ENCODE data around the gene P2RX3. TPM values are rescaled to one million over a fixed set of nuclear protein-coding genes. Genes with fewer than 3 reads are reported as not detected.

P2RX3 gene
- total RNA-seq, 2 experiments from 2014 or later, result not detected

DNA sequence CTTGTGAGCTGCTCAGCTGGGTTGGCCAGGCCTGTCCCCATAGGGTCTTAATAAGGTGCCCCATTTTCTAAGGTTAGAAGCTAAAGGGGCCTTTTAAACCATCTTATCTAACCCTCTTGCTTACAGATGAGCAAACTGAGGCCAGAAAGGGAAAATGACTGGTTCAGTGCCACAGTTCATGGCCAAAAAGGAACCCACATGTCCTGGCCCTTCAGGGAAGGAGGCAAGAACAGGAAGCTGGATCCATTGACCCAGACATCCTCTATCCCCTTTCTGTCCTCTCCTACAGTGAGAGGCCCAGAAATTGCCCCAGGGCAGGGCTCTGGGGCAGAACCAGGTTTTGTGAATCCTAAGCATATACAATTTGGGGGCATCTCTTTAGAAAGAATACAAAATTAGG is 32.8 kb downstream of the P2RX3 start:
- H3K36me3 Mint-ChIP-seq (ENCODE audit: low read depth), result no peaks in the 10 kb centered on the region
- ATAC-seq (no peak), DNase-seq (no peak)
- ChIA-PET CTCF (no interaction called here), POLR2A (no interaction called here)
- no peaks in the 10 kb centered on the region for H3K27me3 Mint-ChIP-seq (ENCODE audit: low read depth)
- no peaks in the 10 kb centered on the region for H3K9me3 Mint-ChIP-seq (ENCODE audit: insufficient read depth)
- H3K4me3 Mint-ChIP-seq, result no peak overlapping the region
- H3K27ac Mint-ChIP-seq, result no peak overlapping the region
- H3K4me1 Mint-ChIP-seq (ENCODE audit: low read depth), result no peaks in the 10 kb centered on the region

- Mint-ChIP-seq H3K27ac (no peak overlapping the region), H3K9me3 (ENCODE audit: insufficient read depth) (no peaks in the 10 kb centered on the region), H3K4me3 (no peak overlapping the region), H3K27me3 (ENCODE audit: low read depth) (peaks cover 3% of the 10 kb centered on the region), H3K36me3 (ENCODE audit: low read depth) (no peaks in the 10 kb centered on the region), H3K4me1 (ENCODE audit: low read depth) (no peaks in the 10 kb centered on the region)
- no peak for DNase-seq
- POLR2A ChIA-PET, result no interaction called here
- no peak for ATAC-seq
- CTCF ChIA-PET, result interaction anchor here (1.1 kb wide), 1 partner anchor 120 kb away, joined by 3 read pairs; no protein-coding TSS in a partner anchor
Measured at GRCh38 chr11:57373146-57373545, 35.0 kb downstream of the P2RX3 start.

- CTCF ChIA-PET, result no interaction called here
- Mint-ChIP-seq H3K27ac (no peak overlapping the region), H3K9me3 (ENCODE audit: insufficient read depth) (no peaks in the 10 kb centered on the region), H3K27me3 (ENCODE audit: low read depth) (peaks cover 3% of the 10 kb centered on the region), H3K4me1 (ENCODE audit: low read depth) (no peaks in the 10 kb centered on the region), H3K36me3 (ENCODE audit: low read depth) (no peaks in the 10 kb centered on the region), H3K4me3 (no peak overlapping the region)
- POLR2A ChIA-PET, result no interaction called here
- DNase-seq (no peak), ATAC-seq (no peak)
Measured at GRCh38 chr11:57374966-57375365, 36.8 kb downstream of the P2RX3 start.

DNA sequence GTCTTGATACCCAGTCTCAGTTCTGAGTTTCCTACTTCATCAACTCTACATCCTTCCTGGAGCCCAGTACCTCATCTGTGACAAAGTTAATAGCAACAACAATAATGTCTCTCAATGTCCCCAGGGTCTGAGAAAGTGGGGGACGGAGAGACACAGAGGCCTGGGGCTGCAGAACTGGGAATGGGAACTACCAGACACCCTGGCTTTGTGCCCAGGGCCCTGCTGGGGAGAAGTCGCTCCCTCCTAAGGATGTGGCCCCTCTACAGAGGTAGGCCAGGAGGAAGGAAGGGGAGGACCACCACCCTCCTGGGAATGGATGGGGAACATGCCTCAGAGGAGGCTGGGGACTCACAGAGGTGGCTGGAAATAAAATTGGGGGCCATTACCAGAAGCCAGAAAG is 37.3 kb downstream of the P2RX3 start:
- Mint-ChIP-seq H3K4me1 (ENCODE audit: low read depth) (no peaks in the 10 kb centered on the region), H3K27ac (no peak overlapping the region), H3K27me3 (ENCODE audit: low read depth) (peaks cover 5% of the 10 kb centered on the region), H3K9me3 (ENCODE audit: insufficient read depth) (no peaks in the 10 kb centered on the region), H3K4me3 (no peak overlapping the region), H3K36me3 (ENCODE audit: low read depth) (no peaks in the 10 kb centered on the region)
- no peak for ATAC-seq
- ChIA-PET POLR2A (no interaction called here), CTCF (no interaction called here)
- DNase-seq, result no peak

- no peaks in the 10 kb centered on the region for H3K9me3 Mint-ChIP-seq (ENCODE audit: insufficient read depth)
- H3K4me1 Mint-ChIP-seq (ENCODE audit: low read depth), result no peaks in the 10 kb centered on the region
- ChIA-PET CTCF (no interaction called here), POLR2A (interaction anchor here (0.7 kb wide), 1 partner anchor 268 kb away, joined by 3 read pairs; no protein-coding TSS in a partner anchor)
- peaks cover 5% of the 10 kb centered on the region for H3K27me3 Mint-ChIP-seq (ENCODE audit: low read depth)
- DNase-seq (no peak), ATAC-seq (no peak)
- no peak overlapping the region for H3K4me3 Mint-ChIP-seq
- no peak overlapping the region for H3K27ac Mint-ChIP-seq
- H3K36me3 Mint-ChIP-seq (ENCODE audit: low read depth), result no peaks in the 10 kb centered on the region
Measured at GRCh38 chr11:57376095-57377090, 38.2 kb downstream of the P2RX3 start.

DNA sequence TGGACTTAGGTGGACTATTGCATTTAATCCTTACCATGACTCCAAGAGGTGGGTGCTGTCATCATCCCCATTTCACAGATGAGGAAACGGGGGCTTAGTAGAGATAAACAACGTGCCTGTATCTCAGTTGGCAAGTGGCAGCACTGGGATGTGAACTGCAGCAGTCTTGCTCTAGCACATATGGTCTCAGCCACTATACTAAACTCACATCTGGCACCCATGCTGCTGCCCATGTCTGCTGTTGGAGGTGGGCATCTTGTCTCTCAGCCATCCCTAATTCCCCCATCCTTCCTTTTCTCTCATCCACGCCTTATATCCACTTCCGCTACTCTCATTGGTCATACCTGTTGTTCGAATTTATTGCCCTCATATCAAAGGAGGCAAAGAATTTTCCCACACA is 39.0 kb downstream of the P2RX3 start:
- H3K36me3 Mint-ChIP-seq (ENCODE audit: low read depth), result no peaks in the 10 kb centered on the region
- no peak for ATAC-seq
- CTCF ChIA-PET, result no interaction called here
- no peak overlapping the region for H3K27ac Mint-ChIP-seq
- no peaks in the 10 kb centered on the region for H3K9me3 Mint-ChIP-seq (ENCODE audit: insufficient read depth)
- H3K27me3 Mint-ChIP-seq (ENCODE audit: low read depth), result peaks cover 5% of the 10 kb centered on the region
- no peaks in the 10 kb centered on the region for H3K4me1 Mint-ChIP-seq (ENCODE audit: low read depth)
- H3K4me3 Mint-ChIP-seq, result no peak overlapping the region
- no peak for DNase-seq
- POLR2A ChIA-PET, result interaction anchor here (0.7 kb wide), 1 partner anchor 267 kb away, joined by 3 read pairs; no protein-coding TSS in a partner anchor

DNA sequence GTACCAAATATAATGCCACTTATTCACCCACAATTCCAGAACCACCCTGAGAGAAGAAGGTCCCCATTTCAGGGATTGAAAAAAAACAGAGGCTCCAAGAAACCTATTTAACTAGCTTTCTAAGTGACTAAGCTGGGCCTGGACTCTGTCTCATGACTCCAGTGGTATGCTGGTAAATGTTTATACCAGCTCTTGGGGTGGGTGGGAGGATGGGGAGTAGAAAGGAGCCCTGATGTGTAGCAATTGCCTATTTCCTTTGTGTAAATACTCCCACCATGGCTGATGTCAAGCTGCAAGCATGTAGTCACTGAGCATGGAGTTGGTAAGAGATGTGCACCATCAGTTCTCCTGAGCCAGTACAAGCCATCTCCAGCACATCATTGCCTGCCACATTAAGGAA is 40.0 kb downstream of the P2RX3 start:
- H3K27ac Mint-ChIP-seq, result no peak overlapping the region
- no peaks in the 10 kb centered on the region for H3K9me3 Mint-ChIP-seq (ENCODE audit: insufficient read depth)
- no peak overlapping the region for H3K4me3 Mint-ChIP-seq
- POLR2A ChIA-PET, result no interaction called here
- peaks cover 5% of the 10 kb centered on the region for H3K27me3 Mint-ChIP-seq (ENCODE audit: low read depth)
- no peak for ATAC-seq
- H3K36me3 Mint-ChIP-seq (ENCODE audit: low read depth), result no peaks in the 10 kb centered on the region
- no peak for DNase-seq
- H3K4me1 Mint-ChIP-seq (ENCODE audit: low read depth), result no peaks in the 10 kb centered on the region
- CTCF ChIA-PET, result interaction anchor here (1.1 kb wide), 1 partner anchor 32 kb away, joined by 3 read pairs; no protein-coding TSS in a partner anchor

DNA sequence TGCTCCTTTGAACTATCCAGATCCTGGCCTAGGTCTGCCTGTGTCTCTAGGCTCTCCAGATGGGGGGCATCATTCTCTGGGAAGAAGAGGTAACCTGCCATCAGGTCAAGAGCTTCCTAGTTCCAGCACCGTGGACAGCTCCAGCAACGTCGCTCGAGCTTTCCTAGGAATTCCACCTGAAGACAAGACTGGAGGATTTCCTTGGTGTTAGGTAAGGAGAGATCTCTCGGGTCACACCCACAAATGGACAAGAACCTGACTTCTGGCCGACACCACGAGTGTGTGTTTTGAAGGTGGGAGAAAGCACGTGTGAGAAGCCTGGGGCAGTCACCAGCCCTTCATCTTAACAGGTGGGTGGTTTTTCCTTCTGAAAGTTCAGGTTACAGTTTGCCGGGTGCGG is 41.6 kb downstream of the P2RX3 start:
- no peaks in the 10 kb centered on the region for H3K9me3 Mint-ChIP-seq (ENCODE audit: insufficient read depth)
- DNase-seq (peak; percentile 21), ATAC-seq (no peak)
- H3K27me3 Mint-ChIP-seq (ENCODE audit: low read depth), result peaks cover 11% of the 10 kb centered on the region
- H3K27ac Mint-ChIP-seq, result no peak overlapping the region
- H3K4me3 Mint-ChIP-seq, result no peak overlapping the region
- ChIA-PET POLR2A (no interaction called here), CTCF (no interaction called here)
- H3K36me3 Mint-ChIP-seq (ENCODE audit: low read depth), result no peaks in the 10 kb centered on the region
- no peaks in the 10 kb centered on the region for H3K4me1 Mint-ChIP-seq (ENCODE audit: low read depth)

- POLR2A ChIA-PET, result no interaction called here
- H3K27ac Mint-ChIP-seq, result no peak within 1 kb of the TSS
- H3K4me1 Mint-ChIP-seq (ENCODE audit: low read depth), result no peaks in the 10 kb centered on the region
- H3K4me3 Mint-ChIP-seq, result no peak within 1 kb of the TSS
- DNase-seq (no peak), ATAC-seq (no peak)
- H3K36me3 Mint-ChIP-seq (ENCODE audit: low read depth), result no peaks in the 10 kb centered on the region
- H3K9me3 Mint-ChIP-seq (ENCODE audit: insufficient read depth), result no peaks in the 10 kb centered on the region
- CTCF ChIA-PET, result no interaction called here
- peaks cover 11% of the 10 kb centered on the region for H3K27me3 Mint-ChIP-seq (ENCODE audit: low read depth)
Measured at GRCh38 chr11:57380975-57381374, 42.8 kb downstream of the P2RX3 start, which contains the start of gene PRG3. Gene PRG3 (minus strand): TSS chr11:57381150. CDS start chr11:57380708, 442 bp downstream.

DNA sequence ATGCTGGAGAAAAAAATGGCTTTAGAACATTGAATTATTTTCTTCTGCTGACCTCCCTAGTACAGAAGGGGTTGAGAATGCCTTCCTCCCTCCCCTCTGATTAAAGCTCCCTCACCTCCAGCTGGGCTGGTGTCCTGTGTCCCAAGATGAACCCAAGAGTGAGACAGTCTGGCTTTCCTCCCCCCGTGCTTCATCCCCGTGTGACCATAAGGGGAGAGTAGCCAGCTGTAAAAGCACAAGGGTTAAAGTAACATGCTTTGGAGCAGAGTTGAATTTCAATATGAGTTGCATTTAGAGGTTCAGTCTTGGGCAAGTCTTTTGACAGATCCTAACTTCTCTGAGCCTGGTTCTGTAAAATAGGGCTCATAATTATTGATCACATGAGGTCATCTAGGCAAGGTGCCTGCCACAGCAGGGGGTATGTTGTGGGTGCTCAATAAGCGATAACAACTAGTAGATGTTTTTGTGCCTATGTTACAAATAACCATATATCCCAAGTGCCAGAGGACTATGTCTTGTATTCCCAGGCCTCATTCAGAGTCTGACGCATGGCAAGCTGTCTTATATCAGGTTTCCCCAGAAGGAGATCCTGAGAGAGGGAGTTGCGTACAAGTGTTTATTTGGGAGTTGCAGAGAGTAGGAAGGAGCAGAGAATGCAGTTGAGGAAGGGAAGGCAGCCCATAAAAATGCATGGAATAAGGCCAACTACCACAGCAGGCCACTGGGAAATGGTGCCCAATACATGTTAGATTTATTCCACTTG is 48.2 kb downstream of the P2RX3 start:
- Mint-ChIP-seq H3K36me3 (ENCODE audit: low read depth) (no peaks in the 10 kb centered on the region), H3K4me1 (ENCODE audit: low read depth) (no peaks in the 10 kb centered on the region), H3K27me3 (ENCODE audit: low read depth) (peaks cover 6% of the 10 kb centered on the region), H3K9me3 (ENCODE audit: insufficient read depth) (no peaks in the 10 kb centered on the region), H3K27ac (no peak overlapping the region), H3K4me3 (no peak overlapping the region)
- ATAC-seq (no peak), DNase-seq (no peak)
- ChIA-PET POLR2A (no interaction called here), CTCF (interaction anchor here (2.2 kb wide), 1 partner anchor 72 kb away, joined by 6 read pairs; no protein-coding TSS in a partner anchor)

DNA sequence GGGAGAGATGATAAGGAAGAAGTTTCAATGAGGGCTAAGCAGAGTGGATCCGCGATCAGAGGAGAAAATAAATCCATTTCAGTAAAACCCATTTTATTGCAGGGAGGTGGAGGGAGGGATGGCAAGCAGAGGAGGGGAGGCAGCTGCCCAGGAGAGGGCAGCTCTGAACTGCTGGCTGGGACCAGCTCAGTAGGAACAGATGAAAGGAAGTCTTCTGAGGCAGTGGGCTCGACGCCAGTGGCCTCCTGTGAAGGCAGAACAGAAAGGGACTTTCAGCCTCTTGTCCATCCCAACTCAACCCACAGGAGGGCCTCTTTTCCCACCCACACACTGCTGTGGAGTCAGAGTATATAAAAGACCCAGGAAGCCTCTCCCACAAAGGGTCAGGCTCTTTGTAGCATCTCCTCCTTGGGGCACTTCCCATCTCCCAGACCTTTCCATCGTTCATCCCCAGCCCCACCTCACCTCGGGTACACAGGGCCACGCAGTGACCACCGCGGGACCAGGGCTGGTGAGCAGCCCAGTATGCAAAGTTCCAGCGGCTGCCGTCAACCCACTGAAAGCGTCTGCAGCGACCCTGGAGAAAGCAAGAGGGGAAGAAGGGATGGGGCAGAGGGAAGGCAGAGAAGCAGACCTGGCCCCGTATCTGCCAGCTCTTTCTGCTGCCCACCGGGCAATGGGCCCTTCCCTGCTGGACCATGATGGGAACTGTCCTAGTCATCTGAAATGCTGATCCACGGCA is 49.3 kb downstream of the P2RX3 start:
- Mint-ChIP-seq H3K9me3 (ENCODE audit: insufficient read depth) (no peaks in the 10 kb centered on the region), H3K27me3 (ENCODE audit: low read depth) (peaks cover 6% of the 10 kb centered on the region), H3K36me3 (ENCODE audit: low read depth) (no peaks in the 10 kb centered on the region), H3K27ac (no peak overlapping the region), H3K4me3 (no peak overlapping the region), H3K4me1 (ENCODE audit: low read depth) (no peaks in the 10 kb centered on the region)
- no peak for DNase-seq
- ATAC-seq, result no peak
- CTCF ChIA-PET, result interaction anchor here (0.6 to 2.2 kb wide), 2 partner anchors 37 to 71 kb away, joined by 3 to 6 read pairs; no protein-coding TSS in a partner anchor
- POLR2A ChIA-PET, result no interaction called here
